ENCODE data around the gene TMEM184B. TPM values are rescaled to one million over a fixed set of nuclear protein-coding genes. Genes with fewer than 3 reads are reported as not detected.

The TMEM184B gene
- total RNA-seq, 1 experiment from 2014 or later: 21.5 TPM

- no peak for DNase-seq (ENCODE audit: low spot score)
Measured at GRCh38 chr22:38276166-38276565, 3.4 kb upstream of the TMEM184B start.

- no peak for DNase-seq (ENCODE audit: low spot score)
Measured at GRCh38 chr22:38273135-38273826, 471 bp upstream of the TMEM184B start.

GRCh38 chr22:38271927-38272372 lies 860 bp downstream of the TMEM184B start:
- DNase-seq (ENCODE audit: low spot score): no peak

- DNase-seq (ENCODE audit: low spot score): no peak
Measured at GRCh38 chr22:38271101-38271500, 1.7 kb downstream of the TMEM184B start.

- DNase-seq (ENCODE audit: low spot score): no peak
Measured at GRCh38 chr22:38270091-38270992, 2.5 kb downstream of the TMEM184B start.

GRCh38 chr22:38269466-38269865 lies 3.3 kb downstream of the TMEM184B start:
- no peak for DNase-seq (ENCODE audit: low spot score)

- DNase-seq (ENCODE audit: low spot score): peak; percentile 42
Measured at GRCh38 chr22:38267086-38267485, 5.7 kb downstream of the TMEM184B start.

- DNase-seq (ENCODE audit: low spot score): no peak
Measured at GRCh38 chr22:38266120-38266519, 6.7 kb downstream of the TMEM184B start.

- DNase-seq (ENCODE audit: low spot score): no peak
Measured at GRCh38 chr22:38264322-38264843, 8.4 kb downstream of the TMEM184B start.

- DNase-seq (ENCODE audit: low spot score): no peak
Measured at GRCh38 chr22:38262051-38262795, 10.6 kb downstream of the TMEM184B start.

- DNase-seq (ENCODE audit: low spot score): no peak
Measured at GRCh38 chr22:38260761-38261681, 11.8 kb downstream of the TMEM184B start.

GRCh38 chr22:38259370-38259769 lies 13.4 kb downstream of the TMEM184B start:
- no peak for DNase-seq (ENCODE audit: low spot score)

- DNase-seq (ENCODE audit: low spot score): no peak
Measured at GRCh38 chr22:38258895-38259294, 13.9 kb downstream of the TMEM184B start.

- DNase-seq (ENCODE audit: low spot score): no peak
Measured at GRCh38 chr22:38257650-38258250, 15.1 kb downstream of the TMEM184B start.

GRCh38 chr22:38257181-38257580 lies 15.6 kb downstream of the TMEM184B start:
- peak; percentile 37 for DNase-seq (ENCODE audit: low spot score)

- DNase-seq (ENCODE audit: low spot score): no peak
Measured at GRCh38 chr22:38255697-38256096, 17.1 kb downstream of the TMEM184B start.

GRCh38 chr22:38251341-38251692 lies 21.5 kb downstream of the TMEM184B start:
- DNase-seq (ENCODE audit: low spot score): no peak

- DNase-seq (ENCODE audit: low spot score): no peak
Measured at GRCh38 chr22:38250643-38251340, 22.0 kb downstream of the TMEM184B start.

- DNase-seq (ENCODE audit: low spot score): no peak
Measured at GRCh38 chr22:38249803-38250642, 22.8 kb downstream of the TMEM184B start.
